OCI-LY7 (cell line): ENCODE measurements around the gene RNASEL. TPM values are rescaled to one million over a fixed set of nuclear protein-coding genes. Genes with fewer than 3 reads are reported as not detected.

Source experiments
- BruUV-seq: library from RNA; stranded (reverse); fragments of 400-500 nt; replicated peaks from 2 replicates; lab custom pipeline; 2021; lab: Mats Ljungman, UMichigan
- CTCF ChIA-PET: fragments of 300-600 bp; sonication (Branson Sonifier 250); formaldehyde crosslinking; loops from one replicate; lab custom pipeline; 2022; ENCODE audit warnings: antibody characterized with exemption; ENCODE audit not compliant: unreplicated experiment; lab: Charles Lee
- POLR2A ChIA-PET: fragments of 300-600 bp; sonication (Branson Sonifier 250); formaldehyde crosslinking; loops from one replicate; lab custom pipeline; 2022; ENCODE audit warnings: antibody characterized with exemption; lab: Charles Lee
- DNase-seq: peaks from one replicate; pipeline ENCODE4 v3.0.0-alpha.2; 2015; ENCODE audit warnings: low spot score
- H2AFZ ChIP-seq: fragments of 200-600 bp; sonication (generic), shearing (Covaris generic); 2 replicates; pipeline ENCODE4 v1.6.1; 2014; ENCODE audit warnings: mild to moderate bottlenecking, antibody characterized with exemption, low read length, moderate library complexity
- H3K27ac ChIP-seq: fragments of 200-600 bp; sonication (generic); 2 replicates; pipeline ENCODE4 v1.5.1; 2014; ENCODE audit warnings: mixed run types, low read depth, mild to moderate bottlenecking, moderate library complexity, low read length, inconsistent platforms; ENCODE audit not compliant: poor library complexity, severe bottlenecking
- H3K36me3 ChIP-seq: fragments of 200-600 bp; sonication (generic); 2 replicates; pipeline ENCODE4 v1.6.1; 2014; ENCODE audit warnings: mild to moderate bottlenecking, antibody characterized with exemption, low read length, moderate library complexity, mixed read lengths; ENCODE audit not compliant: insufficient read depth
- H3K4me1 ChIP-seq: fragments of 200-600 bp; sonication (generic); 2 replicates; pipeline ENCODE4 v1.5.1; 2014; ENCODE audit warnings: mild to moderate bottlenecking, low read length; ENCODE audit not compliant: insufficient read depth, poor library complexity, severe bottlenecking
- H3K4me2 ChIP-seq: fragments of 200-600 bp; sonication (generic); 2 replicates; pipeline ENCODE4 v1.6.1; 2014; ENCODE audit warnings: mild to moderate bottlenecking, low read length
- H3K4me3 ChIP-seq: fragments of 200-600 bp; sonication (generic); 2 replicates; pipeline ENCODE4 v1.5.1; 2014; ENCODE audit warnings: mild to moderate bottlenecking, low read depth, low read length; ENCODE audit not compliant: poor library complexity, severe bottlenecking
- H3K79me2 ChIP-seq: fragments of 200-600 bp; sonication (generic); 2 replicates; pipeline ENCODE4 v1.6.1; 2016; ENCODE audit warnings: low read depth, mild to moderate bottlenecking, low read length, moderate library complexity, mixed read lengths; ENCODE audit not compliant: insufficient read depth
- H3K9me2 ChIP-seq: fragments of 200-600 bp; sonication (generic); 2 replicates; pipeline ENCODE4 v1.6.1; 2016; ENCODE audit warnings: mild to moderate bottlenecking, low read length, mixed read lengths; ENCODE audit not compliant: insufficient read depth
- H3K9me3 ChIP-seq: fragments of 200-600 bp; sonication (generic); 2 replicates; pipeline ENCODE4 v1.6.1; 2014; ENCODE audit warnings: mild to moderate bottlenecking, mixed run types, low read length, mixed read lengths
- H4K20me1 ChIP-seq: fragments of 200-600 bp; sonication (generic); 2 replicates; pipeline ENCODE4 v1.6.1; 2014; ENCODE audit warnings: mild to moderate bottlenecking, antibody characterized with exemption, low read length, moderate library complexity, mixed read lengths; ENCODE audit not compliant: insufficient read depth
- EZH2phosphoT487 ChIP-seq: fragments of 200-600 bp; sonication (generic); IDR thresholded peaks from 2 replicates; pipeline ENCODE4 v1.6.1; 2018; ENCODE audit warnings: low read depth, borderline replicate concordance, mild to moderate bottlenecking, mixed run types, antibody characterized with exemption, low read length, moderate library complexity, mixed read lengths
- intact Hi-C: fragments of 100-400 bp; cut with micrococcal nuclease; formaldehyde crosslinking; loops from one replicate; pipeline ENCODE4 v1.10.0; 2022; ENCODE audit not compliant: unreplicated experiment
- total RNA-seq, 2 experiments: library from RNA; depleted of rRNA in 1 of 2; stranded (reverse); fragments of >200 nt in 1 of 2; shearing (Covaris generic) in 1 of 2; gene quantifications; 2 replicates each; pipeline ENCODE4 v1.2.3, GENCODE V29; 2014 to 2022
- TF ChIP-seq, protein P1 (sequence below): fragments of 200-600 bp; sonication (generic); conservative IDR thresholded peaks from 2 replicates; pipeline ENCODE4 v1.5.1; 2014; ENCODE audit warnings: mild to moderate bottlenecking, antibody characterized with exemption, low read length, moderate library complexity, mixed read lengths

RNASEL gene
- total RNA-seq, 2 experiments from 2014 or later = 2.2 to 4.0 TPM

DNA sequence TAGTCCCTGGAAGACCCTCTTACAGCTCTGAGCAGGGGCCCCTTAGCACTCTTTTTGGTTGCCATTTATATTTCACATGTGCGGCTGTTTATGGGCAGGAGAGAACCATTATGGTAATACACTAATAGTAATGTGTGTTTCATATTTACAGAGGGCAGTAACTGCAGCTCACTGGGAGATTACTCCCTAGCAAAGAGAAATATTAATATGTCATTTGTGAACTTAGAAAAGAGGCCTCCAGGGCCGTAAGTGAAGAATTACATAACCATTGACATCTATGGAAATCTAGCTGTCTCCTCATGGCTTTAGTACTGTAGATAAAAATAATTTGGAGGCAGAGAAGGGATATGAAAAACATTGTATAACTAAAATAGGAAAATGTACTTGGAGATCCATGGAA is 38.6 kb upstream of the RNASEL start:
- Histone ChIP-seq H3K27ac (no peak overlapping the region), H3K79me2 (no peaks in the 10 kb centered on the region), H3K9me3 (no peaks in the 10 kb centered on the region), H3K4me2 (peak overlapping the region; percentile 43), H3K36me3 (no peaks in the 10 kb centered on the region), H2AFZ (peak overlapping the region; percentile 40; the same call in 1 of the 2 replicates), H3K4me3 (no peak overlapping the region), H3K9me2 (no peaks in the 10 kb centered on the region), H4K20me1 (no peaks in the 10 kb centered on the region), H3K4me1 (peaks cover 99% of the 10 kb centered on the region)
- no peak for TF ChIP-seq EZH2phosphoT487
- TF ChIP-seq, protein P1, sequence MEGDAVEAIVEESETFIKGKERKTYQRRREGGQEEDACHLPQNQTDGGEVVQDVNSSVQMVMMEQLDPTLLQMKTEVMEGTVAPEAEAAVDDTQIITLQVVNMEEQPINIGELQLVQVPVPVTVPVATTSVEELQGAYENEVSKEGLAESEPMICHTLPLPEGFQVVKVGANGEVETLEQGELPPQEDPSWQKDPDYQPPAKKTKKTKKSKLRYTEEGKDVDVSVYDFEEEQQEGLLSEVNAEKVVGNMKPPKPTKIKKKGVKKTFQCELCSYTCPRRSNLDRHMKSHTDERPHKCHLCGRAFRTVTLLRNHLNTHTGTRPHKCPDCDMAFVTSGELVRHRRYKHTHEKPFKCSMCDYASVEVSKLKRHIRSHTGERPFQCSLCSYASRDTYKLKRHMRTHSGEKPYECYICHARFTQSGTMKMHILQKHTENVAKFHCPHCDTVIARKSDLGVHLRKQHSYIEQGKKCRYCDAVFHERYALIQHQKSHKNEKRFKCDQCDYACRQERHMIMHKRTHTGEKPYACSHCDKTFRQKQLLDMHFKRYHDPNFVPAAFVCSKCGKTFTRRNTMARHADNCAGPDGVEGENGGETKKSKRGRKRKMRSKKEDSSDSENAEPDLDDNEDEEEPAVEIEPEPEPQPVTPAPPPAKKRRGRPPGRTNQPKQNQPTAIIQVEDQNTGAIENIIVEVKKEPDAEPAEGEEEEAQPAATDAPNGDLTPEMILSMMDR = no peak
- no TSS peak for BruUV-seq
- ChIA-PET CTCF (no interaction called here), POLR2A (interaction anchor here (0.7 to 12.1 kb wide), 5 partner anchors 9 to 24 kb away, joined by 3 to 113 read pairs (median 5); partner anchors contain the start of gene RGS16)
- DNase-seq = no peak
- intact Hi-C loops = no loop called here

DNA sequence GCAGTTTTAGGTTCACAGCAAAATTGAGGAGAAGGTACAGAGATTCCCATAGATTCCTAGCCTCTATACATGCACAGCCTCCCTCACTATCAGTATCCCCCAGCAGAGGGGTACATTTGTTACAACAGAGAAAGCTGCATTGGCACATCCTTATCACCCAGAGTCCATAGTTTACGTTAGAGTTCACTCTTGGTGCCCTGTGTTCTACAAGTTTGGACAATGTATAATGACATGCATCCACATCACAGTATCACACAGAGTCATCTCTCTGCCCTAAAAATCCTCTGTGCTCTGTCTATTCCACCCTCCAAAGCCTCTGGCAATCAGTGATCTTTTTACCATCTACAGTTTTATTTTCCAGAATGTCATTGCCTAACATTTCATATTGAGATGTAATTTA is 37.5 kb upstream of the RNASEL start:
- intact Hi-C loops = no loop called here

More for the DNA sequence above, 37.5 kb upstream of the RNASEL start:
- no TSS peak for BruUV-seq
- H3K9me2 ChIP-seq = no peaks in the 10 kb centered on the region
- H4K20me1 ChIP-seq = no peaks in the 10 kb centered on the region
- CTCF ChIA-PET = no interaction called here
- DNase-seq = no peak
- peak overlapping the region; percentile 43 for H3K4me2 ChIP-seq
- no peaks in the 10 kb centered on the region for H3K36me3 ChIP-seq
- H3K4me1 ChIP-seq = peaks cover 97% of the 10 kb centered on the region
- H3K9me3 ChIP-seq = no peaks in the 10 kb centered on the region
- TF ChIP-seq EZH2phosphoT487 = no peak
- TF ChIP-seq, protein P1 = no peak
- H2AFZ ChIP-seq = peak overlapping the region; percentile 50; the same call in 1 of the 2 replicates
- POLR2A ChIA-PET = interaction anchor here (0.7 to 12.1 kb wide), 7 partner anchors 8 to 150 kb away, joined by 3 to 113 read pairs (median 4); no protein-coding TSS in a partner anchor
- H3K79me2 ChIP-seq = no peaks in the 10 kb centered on the region
- peak overlapping the region; percentile 7 for H3K27ac ChIP-seq
- no peak overlapping the region for H3K4me3 ChIP-seq
